GM12892 (cell line): Measurements from ENCODE around the gene ACAP3.
"Not testable (repeated sequence)": the region's sequence is repeated elsewhere in the genome, so short reads cannot be mapped to it uniquely, and the experiment has no call there.

Experiments
- POLR2A ChIP-seq: IDR thresholded peaks from 2 replicates; pipeline ENCODE4 v1.6.1; 2011; ENCODE audit warnings: low read depth, low read length, control low read depth
- POLR2AphosphoS5 ChIP-seq: IDR thresholded peaks from 2 replicates; pipeline ENCODE4 v1.6.1; 2011; ENCODE audit warnings: low read depth, low read length, control low read depth
- TAF1 ChIP-seq: IDR thresholded peaks from 2 replicates; pipeline ENCODE4 v1.6.1; 2011; ENCODE audit warnings: low read depth, mild to moderate bottlenecking, control low read depth, low read length, borderline replicate concordance

DNA sequence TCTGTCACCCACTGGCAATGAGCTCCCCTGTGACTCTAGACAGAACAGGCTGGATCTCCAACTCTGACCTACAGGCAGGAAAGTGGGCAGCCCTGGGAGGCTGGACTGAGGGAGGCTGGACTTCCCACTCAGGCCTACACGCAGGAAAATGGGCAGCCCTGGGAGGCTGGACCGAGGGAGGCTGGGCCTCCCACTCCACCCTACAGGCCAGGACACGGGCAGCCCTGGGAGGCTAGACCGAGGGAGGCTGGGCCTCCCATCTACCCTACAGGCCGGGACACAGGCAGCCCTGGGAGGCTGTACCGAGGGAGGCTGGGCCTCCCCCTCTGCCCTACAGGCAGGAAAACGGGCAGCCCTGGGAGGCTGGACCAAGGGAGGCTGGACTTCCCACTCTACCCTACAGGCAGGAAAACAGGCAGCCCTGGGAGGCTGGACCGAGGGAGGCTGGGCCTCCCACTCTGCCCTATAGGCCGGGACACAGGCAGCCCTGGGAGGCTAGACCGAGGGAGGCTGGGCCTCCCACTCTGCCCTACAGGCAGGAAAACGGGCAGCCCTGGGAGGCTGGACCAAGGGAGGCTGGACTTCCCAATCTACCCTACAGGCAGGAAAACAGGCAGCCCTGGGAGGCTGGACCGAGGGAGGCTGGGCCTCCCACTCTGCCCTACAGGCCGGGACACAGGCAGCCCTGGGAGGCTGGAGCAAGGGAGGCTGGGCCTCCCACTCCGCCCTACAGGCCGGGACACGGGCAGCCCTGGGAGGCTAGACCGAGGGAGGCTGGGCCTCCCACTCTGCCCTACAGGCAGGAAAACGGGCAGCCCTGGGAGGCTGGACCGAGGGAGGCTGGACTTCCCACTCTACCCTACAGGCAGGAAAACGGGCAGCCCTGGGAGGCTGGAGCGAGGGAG, 59.5 kb downstream of the ACAP3 start:
- TF ChIP-seq TAF1, POLR2AphosphoS5, POLR2A: not testable (repeated sequence)
